Activated CD8-positive, alpha-beta memory T cell treated with anti-CD3 and anti-CD28 coated beads, Interleukin-2, amount 10 ng/mL, durations not matched to agents 7 days and 5 days (primary cell): Measurements from ENCODE around the gene TBC1D10B. TPM values are rescaled to one million over a fixed set of nuclear protein-coding genes. Genes with fewer than 3 reads are reported as not detected.
A peak's percentile ranks its signal among the peaks of the same experiment; 100 is the strongest.

ENCODE experiments used
- ATAC-seq: fragments of 150-1000 bp; cut with Tn5 transposase; one replicate; pipeline ENCODE4 v1.10.0; 2021; ENCODE audit warnings: moderate library complexity
- CTCF ChIA-PET: fragments of 350-600 bp; sonication (Branson Sonifier 250); formaldehyde crosslinking; loops from one replicate; lab custom pipeline; 2021; ENCODE audit warnings: antibody characterized with exemption; lab: Charles Lee
- DNase-seq: peaks from one replicate; pipeline ENCODE4 v3.0.0-alpha.2; 2020
- H3K27ac Mint-ChIP-seq: one replicate; pipeline ENCODE4 v1.8.0; 2021; ENCODE audit warnings: mild to moderate bottlenecking, mixed read lengths
- H3K27me3 Mint-ChIP-seq: one replicate; pipeline ENCODE4 v1.8.0; 2021; ENCODE audit warnings: mixed read lengths
- H3K36me3 Mint-ChIP-seq: one replicate; pipeline ENCODE4 v1.8.0; 2021; ENCODE audit warnings: mild to moderate bottlenecking, mixed read lengths
- H3K4me1 Mint-ChIP-seq: one replicate; pipeline ENCODE4 v1.8.0; 2021; ENCODE audit warnings: mixed read lengths
- H3K4me3 Mint-ChIP-seq: one replicate; pipeline ENCODE4 v1.8.0; 2021; ENCODE audit warnings: mild to moderate bottlenecking, moderate library complexity, mixed read lengths
- H3K9me3 Mint-ChIP-seq: one replicate; pipeline ENCODE4 v1.8.0; 2022; ENCODE audit warnings: low read depth, mixed read lengths
- total RNA-seq, 2 experiments: library from RNA; stranded (reverse); gene quantifications; one replicate each; pipeline ENCODE4 v1.2.3, GENCODE V29; 2021

Gene TBC1D10B
- total RNA-seq, 2 experiments from 2014 or later, result 84.1 to 87.3 TPM

GRCh38 chr16:30394592-30395154 lies 24.4 kb upstream of the TBC1D10B start:
- H3K27me3 Mint-ChIP-seq, result no peaks in the 10 kb centered on the region
- ATAC-seq, result no peak

GRCh38 chr16:30383521-30383920 lies 13.2 kb upstream of the TBC1D10B start:
- ATAC-seq, result no peak
- H3K4me3 Mint-ChIP-seq, result peak overlapping the region; percentile 91
- peaks cover 43% of the 10 kb centered on the region for H3K4me1 Mint-ChIP-seq
- no peaks in the 10 kb centered on the region for H3K27me3 Mint-ChIP-seq
- CTCF ChIA-PET, result interaction anchor here (0.8 to 4.6 kb wide), 12 partner anchors 12 to 336 kb away, joined by 3 to 56 read pairs (median 7); partner anchors contain the start of genes SEPHS2, TBC1D10B, ZNF48 and ZNF771
- no peaks in the 10 kb centered on the region for H3K9me3 Mint-ChIP-seq
- H3K27ac Mint-ChIP-seq, result peak overlapping the region; percentile 98
- no peak for DNase-seq
- H3K36me3 Mint-ChIP-seq, result peaks cover 17% of the 10 kb centered on the region

More at GRCh38 chr16:30394592-30395154, 24.4 kb upstream of the TBC1D10B start:
- H3K36me3 Mint-ChIP-seq, result peaks cover 8% of the 10 kb centered on the region
- no peaks in the 10 kb centered on the region for H3K9me3 Mint-ChIP-seq
- no peak for DNase-seq
- peak overlapping the region; percentile 70 for H3K27ac Mint-ChIP-seq
- CTCF ChIA-PET, result interaction anchor here (0.7 to 8.2 kb wide), 6 partner anchors 9 to 251 kb away, joined by 3 to 73 read pairs (median 8); partner anchors contain the start of genes SEPTIN1 and ZNF771
- peak overlapping the region; percentile 77 for H3K4me3 Mint-ChIP-seq
- H3K4me1 Mint-ChIP-seq, result peaks cover 39% of the 10 kb centered on the region

GRCh38 chr16:30382111-30382881 lies 12.0 kb upstream of the TBC1D10B start, which contains the start of gene SEPTIN1:
Gene SEPTIN1 (minus strand): TSS chr16:30382561. CDS start chr16:30382542, 19 bp downstream.
- Mint-ChIP-seq H3K4me3 (peak within 1 kb of the TSS; percentile 91), H3K4me1 (peaks cover 47% of the 10 kb centered on the region), H3K9me3 (no peaks in the 10 kb centered on the region), H3K36me3 (peaks cover 20% of the 10 kb centered on the region), H3K27ac (peak within 1 kb of the TSS; percentile 98), H3K27me3 (no peaks in the 10 kb centered on the region)
- peak; percentile 46 for ATAC-seq
- DNase-seq, result peak; percentile 94
- CTCF ChIA-PET, result interaction anchor here (0.6 to 4.6 kb wide), 17 partner anchors 11 to 335 kb away, joined by 3 to 56 read pairs (median 5); partner anchors contain the start of genes DCTPP1, SEPHS2, TBC1D10B and ZNF48

- DNase-seq, result peak; percentile 80
- ATAC-seq, result no peak
- peaks cover 20% of the 10 kb centered on the region for H3K36me3 Mint-ChIP-seq
- no peaks in the 10 kb centered on the region for H3K27me3 Mint-ChIP-seq
- no peaks in the 10 kb centered on the region for H3K9me3 Mint-ChIP-seq
- CTCF ChIA-PET, result interaction anchor here (1.0 to 4.6 kb wide), 8 partner anchors 10 to 247 kb away, joined by 3 to 56 read pairs (median 4); partner anchors contain the start of genes TBC1D10B, ZNF48 and ZNF771
- peak overlapping the region; percentile 91 for H3K4me3 Mint-ChIP-seq
- H3K27ac Mint-ChIP-seq, result peak overlapping the region; percentile 98
- H3K4me1 Mint-ChIP-seq, result peaks cover 51% of the 10 kb centered on the region
These were observed 11.2 kb upstream of the TBC1D10B start for GRCh38 chr16:30381291-30382041.

GRCh38 chr16:30380803-30381208 lies 10.5 kb upstream of the TBC1D10B start:
- Mint-ChIP-seq H3K9me3 (no peaks in the 10 kb centered on the region), H3K4me1 (peaks cover 51% of the 10 kb centered on the region), H3K27ac (peak overlapping the region; percentile 98), H3K27me3 (no peaks in the 10 kb centered on the region), H3K36me3 (peaks cover 20% of the 10 kb centered on the region), H3K4me3 (peak overlapping the region; percentile 91)
- ATAC-seq (no peak), DNase-seq (no peak)
- CTCF ChIA-PET, result interaction anchor here (1.6 to 4.6 kb wide), 2 partner anchors 10 to 26 kb away, joined by 6 to 56 read pairs; partner anchors contain the start of gene ZNF771

- no peaks in the 10 kb centered on the region for H3K27me3 Mint-ChIP-seq
- no peaks in the 10 kb centered on the region for H3K9me3 Mint-ChIP-seq
- H3K4me1 Mint-ChIP-seq, result peaks cover 50% of the 10 kb centered on the region
- ATAC-seq, result no peak
- peaks cover 19% of the 10 kb centered on the region for H3K36me3 Mint-ChIP-seq
- peak overlapping the region; percentile 91 for H3K4me3 Mint-ChIP-seq
- peak overlapping the region; percentile 100 for H3K27ac Mint-ChIP-seq
- CTCF ChIA-PET, result interaction anchor here (0.7 to 4.6 kb wide), 3 partner anchors 9 to 207 kb away, joined by 4 to 56 read pairs (median 6); partner anchors contain the start of gene ZNF771
- DNase-seq, result no peak
These were observed 9.9 kb upstream of the TBC1D10B start for GRCh38 chr16:30380072-30380802.

- CTCF ChIA-PET, result interaction anchor here (0.7 to 1.6 kb wide), 2 partner anchors 8 to 207 kb away, joined by 4 to 6 read pairs; no protein-coding TSS in a partner anchor
- no peak for ATAC-seq
- Mint-ChIP-seq H3K27me3 (no peaks in the 10 kb centered on the region), H3K4me3 (peak overlapping the region; percentile 88), H3K27ac (peak overlapping the region; percentile 100), H3K9me3 (no peaks in the 10 kb centered on the region), H3K4me1 (peaks cover 48% of the 10 kb centered on the region), H3K36me3 (peaks cover 19% of the 10 kb centered on the region)
- no peak for DNase-seq
These were observed 9.0 kb upstream of the TBC1D10B start for GRCh38 chr16:30379158-30379783.

GRCh38 chr16:30378236-30379157 lies 8.2 kb upstream of the TBC1D10B start:
- CTCF ChIA-PET, result interaction anchor here (0.6 to 1.3 kb wide), 6 partner anchors 21 to 247 kb away, joined by 3 to 9 read pairs (median 4); partner anchors contain the start of gene ZNF771
- Mint-ChIP-seq H3K9me3 (no peaks in the 10 kb centered on the region), H3K36me3 (peaks cover 19% of the 10 kb centered on the region), H3K4me1 (peaks cover 45% of the 10 kb centered on the region), H3K27me3 (no peaks in the 10 kb centered on the region), H3K27ac (peak overlapping the region; percentile 100), H3K4me3 (peak overlapping the region; percentile 88)
- ATAC-seq (peak; percentile 87), DNase-seq (peak; percentile 99)

- Mint-ChIP-seq H3K36me3 (peaks cover 19% of the 10 kb centered on the region), H3K4me3 (peak overlapping the region; percentile 88), H3K27ac (peak overlapping the region; percentile 100), H3K4me1 (peaks cover 40% of the 10 kb centered on the region), H3K9me3 (no peaks in the 10 kb centered on the region), H3K27me3 (no peaks in the 10 kb centered on the region)
- DNase-seq (peak; percentile 93), ATAC-seq (peak; percentile 40)
- CTCF ChIA-PET, result interaction anchor here (0.6 to 1.3 kb wide), 6 partner anchors 22 to 248 kb away, joined by 3 to 9 read pairs (median 4); partner anchors contain the start of gene ZNF771
These were observed 7.5 kb upstream of the TBC1D10B start for GRCh38 chr16:30377812-30378235.

- Mint-ChIP-seq H3K4me3 (peak overlapping the region; percentile 88), H3K36me3 (peaks cover 19% of the 10 kb centered on the region), H3K9me3 (no peaks in the 10 kb centered on the region), H3K27me3 (no peaks in the 10 kb centered on the region), H3K4me1 (peaks cover 37% of the 10 kb centered on the region), H3K27ac (peak overlapping the region; percentile 100)
- CTCF ChIA-PET, result interaction anchor here (0.7 to 1.3 kb wide), 4 partner anchors 23 to 234 kb away, joined by 3 to 9 read pairs (median 4); partner anchors contain the start of gene ZNF771
- ATAC-seq (no peak), DNase-seq (no peak)
These were observed 6.9 kb upstream of the TBC1D10B start for GRCh38 chr16:30377050-30377811.
